Mesothelial cell of epicardium (in vitro differentiated cells): Measurements from ENCODE around the gene DLL4. TPM values are rescaled to one million over a fixed set of nuclear protein-coding genes. Genes with fewer than 3 reads are reported as not detected.

Experiments used
- DNase-seq, 2 experiments: peaks; one replicate each; pipeline ENCODE4 v3.0.0; 2021; ENCODE audit warnings: low spot score in 2 of 2; ENCODE audit not compliant: unreplicated experiment in 2 of 2
- H3K27ac Mint-ChIP-seq: 2 replicates; pipeline ENCODE4 v1.8.0; 2021; ENCODE audit warnings: mixed read lengths
- H3K27me3 Mint-ChIP-seq: 2 replicates; pipeline ENCODE4 v1.8.0; 2021; ENCODE audit warnings: low read depth, mixed read lengths
- H3K36me3 Mint-ChIP-seq: 2 replicates; pipeline ENCODE4 v1.8.0; 2021; ENCODE audit warnings: mixed read lengths
- H3K4me1 Mint-ChIP-seq: 2 replicates; pipeline ENCODE4 v1.8.0; 2021; ENCODE audit warnings: mixed read lengths
- H3K4me3 Mint-ChIP-seq: 2 replicates; pipeline ENCODE4 v1.8.0; 2021; ENCODE audit warnings: mild to moderate bottlenecking, moderate library complexity, mixed read lengths
- H3K9me3 Mint-ChIP-seq: 2 replicates; pipeline ENCODE4 v1.8.0; 2021; ENCODE audit warnings: mixed read lengths
- CTCF ChIP-seq: fragments of 200-600 bp; sonication (generic); IDR thresholded peaks from one replicate; pipeline ENCODE4 v1.5.0; 2021; ENCODE audit warnings: antibody characterized with exemption; ENCODE audit not compliant: unreplicated experiment
- total RNA-seq: library from RNA; stranded (reverse); gene quantifications from 3 replicates; pipeline ENCODE4 v1.2.1, GENCODE V29; 2021

Gene DLL4
- total RNA-seq, 1 donor from 2014 or later = 0.31 TPM

- Mint-ChIP-seq H3K27me3 (peaks cover 1% of the 10 kb centered on the region), H3K4me3 (no peak overlapping the region), H3K36me3 (peaks cover 3% of the 10 kb centered on the region), H3K27ac (no peak overlapping the region), H3K9me3 (no peaks in the 10 kb centered on the region), H3K4me1 (peaks cover 19% of the 10 kb centered on the region)
- TF ChIP-seq CTCF = no peak
- no peak for DNase-seq
These were observed 38.0 kb upstream of the DLL4 start for GRCh38 chr15:40891138-40891537.

- H3K4me1 Mint-ChIP-seq = peaks cover 19% of the 10 kb centered on the region
- H3K27me3 Mint-ChIP-seq = peaks cover 1% of the 10 kb centered on the region
- H3K9me3 Mint-ChIP-seq = no peaks in the 10 kb centered on the region
- peak overlapping the region; percentile 36 for H3K4me3 Mint-ChIP-seq
- H3K27ac Mint-ChIP-seq = peak overlapping the region; percentile 59
- peak in 1 of 2 experiments; percentile 68 for DNase-seq
- peaks cover 4% of the 10 kb centered on the region for H3K36me3 Mint-ChIP-seq
- TF ChIP-seq CTCF = peak; percentile 63
These were observed 37.2 kb upstream of the DLL4 start for GRCh38 chr15:40891810-40892446.

GRCh38 chr15:40892447-40893012 is 36.6 kb upstream of the DLL4 start:
- Mint-ChIP-seq H3K27ac (no peak overlapping the region), H3K4me3 (peak overlapping the region; percentile 38), H3K9me3 (no peaks in the 10 kb centered on the region), H3K36me3 (peaks cover 9% of the 10 kb centered on the region), H3K4me1 (peaks cover 19% of the 10 kb centered on the region), H3K27me3 (peaks cover 1% of the 10 kb centered on the region)
- TF ChIP-seq CTCF = no peak
- no peak for DNase-seq

- no peak for TF ChIP-seq CTCF
- Mint-ChIP-seq H3K4me1 (peaks cover 19% of the 10 kb centered on the region), H3K9me3 (no peaks in the 10 kb centered on the region), H3K27ac (no peak overlapping the region), H3K27me3 (peaks cover 1% of the 10 kb centered on the region), H3K36me3 (peaks cover 12% of the 10 kb centered on the region), H3K4me3 (peak overlapping the region; percentile 99)
- DNase-seq = no peak
These were observed 36.0 kb upstream of the DLL4 start for GRCh38 chr15:40893019-40893670.

- Mint-ChIP-seq H3K36me3 (peaks cover 19% of the 10 kb centered on the region), H3K9me3 (no peaks in the 10 kb centered on the region), H3K4me3 (peak within 1 kb of the TSS; percentile 99), H3K4me1 (peaks cover 19% of the 10 kb centered on the region), H3K27ac (peak within 1 kb of the TSS; percentile 99), H3K27me3 (peaks cover 1% of the 10 kb centered on the region)
- DNase-seq = peak; percentile 94 to 100
- peak; percentile 99 for TF ChIP-seq CTCF
These were observed 35.1 kb upstream of the DLL4 start, which contains the start of gene VPS18 for GRCh38 chr15:40893733-40894680. VPS18 (plus strand) TSS chr15:40894450; CDS start chr15:40894769, 319 bp downstream.
